Stimulated activated CD8-positive, alpha-beta memory T cell treated with anti-CD3 and anti-CD28 coated beads, Interleukin-7, amount 100 ng/mL, for 48 hours (primary cell): ENCODE measurements around the gene TTF2.
"Not testable (repeated sequence)": the region's sequence is repeated elsewhere in the genome, so short reads cannot be mapped to it uniquely, and the experiment has no call there.

Source experiments
- DNase-seq, 2 donors: peaks; one replicate each; pipeline ENCODE4 v3.0.0-alpha.2; 2020; ENCODE audit warnings: low read depth in 1 of 2; ENCODE audit errors: extremely low read depth in 1 of 2

Gene TTF2

DNA sequence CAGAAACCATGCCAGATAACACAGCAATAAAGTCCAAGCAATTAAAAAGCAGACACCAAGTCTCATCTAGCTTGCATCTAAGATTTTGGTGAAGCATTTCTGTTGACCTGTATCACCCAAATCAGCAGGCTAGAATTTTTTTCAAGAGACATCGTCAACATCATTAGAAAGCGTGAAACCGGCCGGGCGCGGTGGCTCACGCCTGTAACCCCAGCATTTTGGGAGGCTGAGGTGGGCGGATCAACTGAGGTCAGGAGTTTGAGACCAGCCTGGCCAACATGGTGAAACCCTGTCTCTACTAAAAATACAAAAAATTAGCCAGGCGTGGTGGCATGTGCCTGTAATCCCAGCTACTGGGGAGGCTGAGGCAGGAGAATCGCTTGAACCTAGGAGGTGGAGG lies 59.0 kb downstream of the TTF2 start:
- not testable (repeated sequence) for DNase-seq

DNA sequence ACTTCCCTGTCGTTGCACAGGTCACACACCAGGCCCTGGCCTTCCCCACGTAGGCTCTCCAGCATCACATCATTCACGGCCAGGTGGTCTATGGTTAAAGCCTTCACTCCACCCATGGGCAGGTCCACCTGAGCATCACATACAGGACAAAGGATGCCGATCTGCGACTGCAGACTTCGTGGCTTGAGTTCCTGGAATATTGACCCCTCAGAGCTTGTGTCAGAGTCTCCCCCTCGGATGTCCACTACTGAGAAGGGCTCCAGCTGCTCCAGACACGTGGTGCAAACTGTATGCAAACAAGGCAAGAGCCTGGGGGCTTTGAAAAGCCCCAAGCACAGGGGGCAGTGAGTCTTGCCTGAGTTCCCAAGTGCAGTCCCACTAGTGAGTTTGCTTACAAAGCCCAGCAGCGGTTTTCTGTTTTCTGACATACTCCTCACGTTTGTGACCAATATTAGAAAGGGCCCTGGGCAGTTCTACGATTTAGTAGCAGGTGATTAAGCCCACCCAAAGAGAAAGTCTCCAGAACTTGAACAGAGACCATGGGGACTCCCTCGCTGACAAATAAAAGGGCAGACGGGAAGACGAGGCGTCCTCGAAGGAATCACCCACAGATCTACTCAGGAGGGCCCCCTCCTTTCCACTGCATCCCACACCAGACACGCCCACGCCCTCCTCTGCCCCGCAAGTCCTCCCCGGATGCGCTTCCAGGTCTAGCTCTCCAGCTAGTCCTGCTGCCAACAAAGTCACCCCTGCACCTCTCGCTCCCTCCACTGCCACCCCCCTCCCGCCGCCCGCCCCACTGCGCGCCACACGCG lies 60.9 kb downstream of the TTF2 start:
- peak in 1 of 2 donors; percentile 0 for DNase-seq

DNA sequence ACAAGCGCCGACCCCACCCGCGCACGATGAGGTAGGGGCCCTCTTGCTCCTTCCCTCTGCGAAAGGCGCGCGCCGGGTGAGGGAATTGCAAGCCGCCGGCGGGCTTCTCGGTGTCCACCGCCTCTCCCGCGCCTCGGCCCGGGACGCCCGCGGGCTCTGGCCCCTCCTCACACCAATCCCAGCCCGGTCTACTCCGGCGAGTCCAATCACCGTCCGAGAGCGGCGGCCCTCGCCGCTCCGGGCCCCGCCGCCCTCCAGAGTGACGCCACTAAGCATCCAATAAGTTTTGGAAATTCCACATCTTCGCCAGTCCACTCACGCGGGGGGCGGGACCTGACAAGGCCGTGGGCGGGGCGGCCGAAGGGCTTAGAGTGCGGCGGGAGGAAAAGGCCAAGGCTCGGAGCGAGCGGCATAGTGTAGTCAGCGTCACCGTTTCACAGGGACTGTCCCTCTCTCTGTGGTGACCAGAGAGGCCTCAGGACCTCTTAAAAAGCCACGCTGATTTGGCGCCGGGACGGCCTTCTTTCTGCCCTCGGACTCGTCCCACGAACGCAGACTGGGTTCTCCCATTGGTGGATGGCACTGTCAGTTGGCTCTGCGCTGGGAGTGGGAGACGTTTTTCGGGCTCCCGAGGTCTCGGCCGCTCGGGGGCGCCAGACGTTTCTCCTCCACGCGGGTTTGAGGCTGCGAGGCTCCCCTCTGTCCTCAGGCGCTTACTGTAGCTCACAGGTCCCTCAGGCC lies 61.6 kb downstream of the TTF2 start, which contains the start of gene TRIM45:
TSS of gene TRIM45 (minus strand) at position 161 of the 741 bp plus-strand sequence. CDS start 548 bp downstream, outside the sequence.
- DNase-seq: peak; percentile 57 to 75

DNA sequence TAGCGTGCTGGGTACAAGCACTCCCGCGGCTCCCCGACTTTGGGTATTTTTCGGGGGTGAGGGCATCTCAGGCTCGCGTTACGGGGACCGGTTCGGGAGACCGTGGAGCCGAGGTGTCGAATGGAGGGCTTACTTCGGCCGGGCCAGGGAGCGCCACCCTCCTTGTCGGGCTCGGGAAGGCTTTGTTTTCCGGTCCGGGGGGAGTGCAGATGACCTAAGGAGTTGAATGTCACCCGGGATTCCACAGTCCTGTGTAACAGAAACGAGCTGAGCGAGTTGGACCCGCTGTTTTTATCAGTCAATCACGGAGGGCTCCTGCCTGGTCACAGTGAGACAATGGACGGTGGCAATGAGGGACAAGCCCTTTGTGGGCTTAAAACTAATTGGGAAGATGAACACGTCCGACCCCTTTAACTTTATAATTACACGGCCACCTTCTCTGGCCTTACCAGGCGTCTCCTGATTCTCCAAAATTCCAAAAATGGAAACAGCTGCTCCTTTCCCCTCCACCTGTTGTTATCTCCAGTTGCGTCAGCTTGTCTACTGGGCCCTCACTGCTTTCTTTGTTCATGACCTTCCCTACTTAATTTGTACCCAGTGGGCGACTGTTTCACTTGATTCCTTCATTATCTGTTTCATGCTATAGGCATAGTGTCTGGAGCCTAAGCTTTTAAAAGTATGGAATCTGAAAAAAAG lies 62.4 kb downstream of the TTF2 start:
- no peak for DNase-seq

DNA sequence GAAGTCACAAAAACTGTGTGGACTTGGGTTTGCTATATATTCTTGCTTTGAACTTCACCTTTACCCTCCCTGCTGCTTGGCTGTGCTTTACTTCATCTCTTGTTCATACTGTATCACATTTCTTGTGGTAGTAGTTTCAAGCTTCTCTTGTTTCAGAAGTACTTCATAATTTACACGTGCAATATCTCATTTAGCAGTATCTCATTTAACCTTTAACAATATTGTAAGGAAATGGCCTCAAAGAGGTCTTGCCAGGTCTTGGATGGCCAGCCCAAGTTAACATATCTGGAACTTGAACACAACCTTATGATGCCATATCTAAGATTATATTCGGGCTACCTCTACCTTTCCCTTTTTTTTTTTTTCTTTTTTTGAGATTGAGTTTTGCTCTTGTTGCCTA lies 63.1 kb downstream of the TTF2 start:
- no peak for DNase-seq

DNA sequence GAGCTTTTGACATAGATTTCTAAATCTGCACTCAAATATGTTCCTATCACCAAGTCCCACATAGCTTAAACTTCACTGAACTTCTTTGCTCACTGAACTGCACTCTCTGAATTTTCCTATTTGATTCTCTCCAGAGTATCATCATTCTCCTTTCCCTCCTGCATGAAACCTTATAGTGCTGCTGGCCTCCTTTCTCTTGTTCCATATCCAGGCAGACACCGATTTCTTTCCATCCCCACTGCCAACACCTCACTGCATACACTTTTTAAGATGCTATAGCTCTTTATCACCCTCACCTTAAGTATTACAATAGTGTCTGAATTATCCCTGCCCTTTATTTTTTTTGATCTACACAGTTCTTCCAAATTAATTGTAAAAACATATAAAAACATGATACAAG lies 64.5 kb downstream of the TTF2 start:
- no peak for DNase-seq

DNA sequence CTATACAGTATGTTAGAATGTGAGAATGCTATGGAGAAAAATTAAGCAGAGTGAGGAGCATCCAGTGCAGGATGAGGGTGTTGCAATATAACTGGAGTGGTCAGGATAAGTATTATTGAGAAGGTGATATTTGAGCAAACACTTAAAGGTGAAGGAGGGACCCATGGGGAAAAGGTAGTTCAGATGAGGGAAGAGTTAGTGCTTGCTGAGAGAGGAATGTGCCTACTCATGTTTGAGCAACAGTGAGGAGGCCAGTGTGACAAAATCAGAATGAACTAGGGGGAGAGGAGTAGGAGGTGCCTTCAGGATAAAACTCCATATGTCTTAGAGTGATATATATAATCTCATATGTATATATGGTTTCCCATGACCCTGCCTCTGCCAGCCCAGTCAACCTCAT lies 67.7 kb downstream of the TTF2 start:
- no peak for DNase-seq

DNA sequence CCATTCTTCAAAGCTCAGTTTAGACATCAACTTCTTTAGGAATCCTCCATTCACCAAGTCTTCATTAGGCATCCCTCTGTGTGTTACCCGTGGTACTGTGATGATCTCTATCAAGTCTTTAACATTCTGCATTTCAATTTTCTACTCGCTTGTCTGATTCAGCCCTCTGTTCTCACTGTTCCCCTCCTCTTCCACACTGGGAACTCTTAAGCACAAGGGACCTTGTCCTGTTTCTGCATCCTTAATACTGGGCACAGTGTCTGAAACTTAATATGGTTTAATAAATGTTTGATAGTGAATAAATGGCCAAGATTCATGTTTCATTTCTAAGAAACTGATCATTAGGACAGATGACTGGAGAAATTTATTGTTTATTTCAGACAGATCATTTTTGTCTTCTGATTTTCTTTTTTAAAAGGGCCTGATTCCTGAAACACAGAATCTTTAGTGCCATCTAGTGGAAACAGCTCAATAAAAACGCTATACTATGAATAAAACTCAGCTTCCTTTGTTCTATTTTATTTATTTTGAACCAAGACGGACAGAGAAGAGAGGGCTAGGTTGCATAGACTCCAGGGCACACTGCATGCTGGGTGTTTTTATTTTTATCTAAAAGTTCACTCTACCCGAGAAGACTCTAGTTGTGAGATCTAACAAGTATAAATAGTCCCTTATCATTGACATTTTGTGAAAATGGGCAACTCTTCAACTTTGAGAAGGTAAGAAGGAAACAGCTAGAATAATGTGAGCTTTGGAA lies 68.4 kb downstream of the TTF2 start:
- DNase-seq: no peak

DNA sequence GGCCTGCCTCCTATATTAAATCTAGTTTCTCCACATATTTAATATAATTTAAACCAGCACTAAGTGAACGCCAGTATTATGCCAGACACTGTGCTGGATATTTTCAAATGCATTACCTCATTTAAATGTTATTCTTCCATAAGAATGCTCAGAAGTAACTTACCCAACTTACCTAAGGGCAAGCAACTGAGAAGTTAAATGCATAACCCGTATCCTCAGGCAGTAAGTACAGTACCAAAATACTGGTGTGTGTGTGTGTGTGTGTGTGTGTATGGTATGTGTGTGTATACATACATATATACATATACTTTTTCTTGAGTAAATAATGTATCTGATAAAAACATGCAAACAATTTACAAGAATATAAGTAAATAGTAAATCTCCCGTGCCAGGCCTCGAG lies 70.4 kb downstream of the TTF2 start:
- DNase-seq: no peak

DNA sequence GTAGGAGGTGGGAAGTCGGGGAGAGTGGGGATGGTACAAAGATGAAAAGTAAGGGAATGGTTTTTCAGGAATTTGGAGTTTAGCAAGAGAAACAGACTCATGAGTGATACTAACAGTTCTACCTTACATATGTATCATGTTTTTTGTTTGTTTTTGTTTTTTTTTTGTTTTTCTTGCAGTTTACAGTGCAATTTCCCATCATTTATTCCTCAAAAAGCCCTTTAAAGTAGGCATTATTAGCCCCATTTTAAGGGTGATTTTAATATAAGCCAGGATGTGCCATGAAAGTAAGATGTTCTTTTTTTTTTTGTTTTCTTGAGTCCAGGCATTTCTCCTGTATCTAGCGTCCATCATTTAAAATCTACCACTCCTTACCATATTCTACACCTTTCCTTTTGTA lies 75.2 kb downstream of the TTF2 start:
- no peak for DNase-seq

DNA sequence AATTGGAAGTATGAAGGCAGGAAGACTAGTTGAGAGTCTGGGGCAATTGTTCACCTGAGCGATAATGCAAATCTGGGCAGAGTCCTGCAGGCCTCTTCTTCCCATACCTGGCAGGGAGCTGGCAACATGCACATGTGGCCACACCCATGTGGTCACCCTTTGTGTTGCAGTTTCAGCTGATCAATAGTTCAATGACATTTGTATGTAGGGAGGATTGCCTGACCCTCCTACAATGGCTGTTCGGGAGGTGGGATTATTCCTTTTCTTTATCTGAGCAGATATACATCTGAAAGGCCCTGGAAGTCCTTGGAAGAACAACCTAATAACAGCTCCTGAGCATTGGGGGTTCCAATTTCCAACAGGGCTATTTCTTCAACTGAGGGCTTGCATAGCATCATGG lies 76.6 kb downstream of the TTF2 start:
- no peak for DNase-seq

DNA sequence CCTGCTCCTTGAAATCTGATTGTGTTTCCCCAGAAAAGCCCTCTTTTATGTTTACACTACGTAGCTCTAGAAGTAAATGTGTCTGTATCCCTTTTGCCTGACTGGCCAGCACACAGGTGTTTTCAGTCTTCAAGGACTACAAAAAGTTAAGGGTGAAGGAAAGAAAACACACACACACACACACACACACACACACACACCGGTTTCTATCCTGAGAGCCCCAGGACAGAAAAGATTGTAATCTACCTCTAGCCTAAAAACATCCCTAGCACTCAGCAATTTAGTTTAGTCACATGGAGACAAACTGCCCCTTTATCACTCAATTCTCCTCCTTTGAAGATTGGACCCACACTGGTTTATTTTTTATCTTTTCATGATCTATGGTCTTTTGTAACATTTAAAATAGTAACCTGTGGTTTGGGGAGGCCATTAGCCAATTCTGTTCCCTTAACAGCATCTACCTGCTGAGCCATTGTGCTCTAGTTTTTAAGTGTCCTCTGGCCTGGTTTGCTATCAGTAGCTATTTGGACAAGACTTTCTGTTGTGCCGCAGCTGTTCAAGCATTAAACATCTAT lies 77.2 kb downstream of the TTF2 start:
- no peak for DNase-seq

DNA sequence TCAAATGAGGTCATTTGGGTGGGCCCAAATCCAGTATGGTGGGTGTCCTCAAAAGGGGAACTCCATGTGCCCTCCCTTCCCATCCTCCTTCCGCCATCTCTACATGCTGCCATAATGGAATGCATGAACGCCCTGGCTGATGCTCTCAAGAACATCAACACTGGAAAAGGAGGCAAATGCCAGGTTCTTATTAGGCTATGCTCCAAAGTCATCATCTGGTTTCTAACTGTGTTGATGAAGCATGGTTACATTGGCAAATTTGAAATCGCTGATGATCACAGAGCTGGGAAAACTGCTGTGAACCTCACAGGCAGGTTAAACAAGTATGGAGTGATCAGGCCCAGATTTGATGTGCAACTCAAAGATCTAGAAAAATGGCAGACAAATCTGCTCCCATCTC lies 78.0 kb downstream of the TTF2 start:
- DNase-seq: no peak

DNA sequence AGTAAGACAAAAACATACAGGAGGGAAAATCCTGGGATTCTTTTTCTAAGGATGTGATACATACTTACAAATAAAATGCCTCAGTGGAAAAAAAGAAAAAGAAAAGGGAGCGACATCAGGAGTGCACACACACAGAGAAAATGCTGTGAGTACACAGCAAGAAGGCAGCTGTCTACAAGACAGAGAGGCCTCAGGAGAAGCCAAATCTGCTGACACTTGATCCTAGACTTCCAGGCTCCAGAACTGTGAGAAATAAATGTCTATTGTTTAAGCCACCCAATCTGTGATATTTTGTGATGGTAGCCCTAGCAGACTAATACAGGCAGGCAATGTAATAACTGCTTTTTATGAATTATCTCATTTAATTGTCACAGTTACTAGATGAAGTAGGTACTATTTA lies 78.4 kb downstream of the TTF2 start:
- no peak for DNase-seq

DNA sequence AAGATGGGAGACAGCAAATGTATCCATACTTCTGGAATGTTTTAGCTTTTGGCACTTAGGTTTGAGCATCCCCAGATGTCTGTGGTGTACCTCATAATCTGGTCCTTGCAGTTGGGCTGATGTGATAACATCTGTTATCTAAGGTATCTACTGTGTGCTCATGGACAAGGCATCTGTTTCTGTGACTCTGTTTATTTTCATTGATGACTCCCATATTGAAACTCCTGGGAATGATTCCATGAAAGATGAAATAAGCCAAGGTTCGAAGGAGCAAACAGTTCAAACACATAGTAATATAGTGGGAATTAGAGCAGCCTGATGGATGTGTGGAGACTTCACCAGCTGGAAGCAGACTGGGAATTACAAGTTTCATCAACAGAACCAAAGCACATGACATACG lies 82.1 kb downstream of the TTF2 start:
- no peak for DNase-seq

DNA sequence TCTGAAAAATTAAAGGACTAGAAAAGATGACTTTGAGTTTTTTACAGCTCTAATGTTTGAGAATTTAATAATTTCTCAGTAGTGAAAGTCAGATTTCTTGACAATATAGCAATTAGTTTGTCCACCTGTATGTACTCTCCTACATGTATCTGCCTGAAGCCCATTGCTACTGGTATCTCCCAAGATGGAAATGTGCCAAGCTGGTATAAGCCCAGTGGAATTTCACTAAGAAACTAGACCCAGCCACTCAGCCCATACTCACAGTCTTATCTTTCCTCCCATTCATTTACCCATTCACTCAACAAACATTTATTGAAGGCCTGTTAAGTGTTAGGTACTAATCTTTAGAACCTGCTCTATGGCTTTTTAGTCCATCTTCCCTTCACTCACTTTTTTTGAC lies 83.0 kb downstream of the TTF2 start:
- no peak for DNase-seq

DNA sequence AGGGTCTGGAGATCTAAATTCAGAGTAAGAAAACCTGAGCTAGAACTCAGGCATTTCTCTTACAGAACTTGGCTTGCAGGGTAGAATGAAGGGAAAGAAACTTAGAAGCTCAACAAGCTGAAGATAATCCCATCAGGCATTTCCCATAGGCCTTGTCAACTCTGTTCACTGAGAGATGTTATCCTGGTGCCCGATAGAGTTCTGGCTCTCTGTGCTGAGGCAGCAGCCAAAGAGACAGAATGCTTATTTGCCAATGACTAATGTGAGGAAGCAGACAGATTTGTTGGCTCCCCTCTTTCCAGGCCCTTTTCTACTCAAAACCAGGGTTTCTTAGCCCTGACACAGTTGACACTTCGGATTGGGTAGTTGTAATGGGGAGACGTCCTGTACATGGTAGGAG lies 83.7 kb downstream of the TTF2 start:
- no peak for DNase-seq

DNA sequence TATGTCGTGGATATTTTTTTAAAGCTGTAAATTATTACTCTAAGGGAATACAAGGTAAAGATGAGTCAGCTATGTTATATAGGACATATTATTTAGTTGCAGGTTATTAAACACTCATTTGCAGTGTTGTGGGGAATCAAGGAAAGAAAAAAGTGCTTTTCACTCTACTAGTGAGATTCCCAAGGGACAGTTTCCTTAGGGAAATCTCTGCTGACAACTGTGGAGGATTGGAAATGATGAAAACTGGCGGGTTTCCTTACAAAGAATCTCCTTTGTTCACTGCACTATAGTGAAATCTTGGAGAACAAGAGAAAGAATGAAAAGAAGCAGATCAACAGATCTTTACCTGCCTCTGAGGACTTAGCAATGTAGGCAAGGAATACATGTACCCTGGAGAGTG lies 85.9 kb downstream of the TTF2 start:
- no peak for DNase-seq

DNA sequence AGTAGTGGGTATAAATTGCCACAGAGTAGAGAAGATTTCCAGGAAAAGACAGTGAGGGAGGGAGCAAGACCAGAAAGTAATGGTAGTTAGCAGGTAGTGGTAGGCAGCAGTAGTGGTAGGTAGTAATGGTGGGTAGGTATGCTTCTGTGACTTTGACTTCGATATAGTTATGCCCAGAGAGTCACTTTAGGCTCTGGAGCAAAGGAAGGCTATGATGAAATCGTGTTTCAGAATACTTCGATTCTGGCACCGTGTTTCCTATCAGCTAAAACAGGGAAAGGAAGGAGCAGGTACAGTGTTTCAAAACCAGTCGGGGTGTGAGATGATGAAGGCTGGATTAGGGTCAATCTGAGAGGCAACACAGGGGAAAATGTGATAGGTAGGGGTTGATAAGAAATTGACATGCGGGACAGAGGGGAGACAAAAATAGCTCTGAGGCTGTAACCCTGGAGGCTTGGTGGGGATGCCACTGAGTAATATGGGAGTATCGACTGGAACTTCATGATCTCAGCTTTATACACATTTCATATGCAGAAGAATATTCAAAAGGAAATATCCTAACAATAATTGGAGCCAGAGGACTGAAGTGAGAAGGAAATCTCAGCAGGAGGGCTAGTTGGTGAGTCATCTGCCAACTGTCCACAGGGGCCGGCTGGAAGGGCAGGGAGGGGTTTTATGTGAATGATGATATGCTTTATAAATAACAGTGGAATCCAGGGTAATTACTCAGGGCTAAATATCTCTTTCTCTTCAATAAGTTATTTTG lies 86.6 kb downstream of the TTF2 start:
- no peak for DNase-seq

DNA sequence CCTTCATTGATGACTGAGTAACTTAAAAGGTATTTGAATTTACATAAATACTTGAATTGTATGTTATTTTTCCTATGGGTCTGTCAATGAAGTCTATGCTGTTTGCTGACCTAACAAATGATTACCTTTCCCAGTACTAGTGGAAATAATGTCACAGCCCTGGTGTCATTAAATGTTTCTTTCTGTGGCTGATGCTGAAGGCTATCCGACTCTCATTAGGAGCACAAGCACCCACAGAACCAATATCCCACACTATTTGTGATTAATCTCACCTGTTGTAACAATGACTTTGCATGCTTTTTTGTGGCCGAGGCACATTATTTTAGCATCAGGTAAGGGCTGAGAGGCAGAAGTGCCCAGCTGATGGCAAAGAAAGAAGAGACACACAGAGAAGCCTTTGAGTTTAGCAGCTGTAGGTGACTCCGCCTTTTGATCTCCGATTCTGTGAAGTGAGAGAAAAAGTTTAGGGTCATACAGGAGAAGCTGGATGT lies 87.3 kb downstream of the TTF2 start:
- no peak for DNase-seq
